OCI-LY1 (cell line): ENCODE results near the gene DBN1.
A peak's percentile ranks its signal among the peaks of the same experiment; 100 is the strongest.

Experiments
- H2AFZ ChIP-seq: fragments of 200-600 bp; sonication (generic), shearing (Covaris generic); 2 replicates; pipeline ENCODE4 v1.6.0; 2014; ENCODE audit warnings: antibody characterized with exemption, mild to moderate bottlenecking, low read length
- H3F3A ChIP-seq: fragments of 200-600 bp; sonication (generic), shearing (Covaris generic); 2 replicates; pipeline ENCODE4 v1.6.0; 2014; ENCODE audit warnings: mild to moderate bottlenecking, antibody characterized with exemption, low read length, moderate library complexity; ENCODE audit not compliant: insufficient read depth
- H3K27ac ChIP-seq: fragments of 200-600 bp; sonication (generic); 2 replicates; pipeline ENCODE4 v1.5.1; 2014; ENCODE audit warnings: low read length, mixed run types, mild to moderate bottlenecking, low read depth; ENCODE audit not compliant: poor library complexity, severe bottlenecking
- H3K27me3 ChIP-seq: fragments of 200-600 bp; sonication (generic); 2 replicates; pipeline ENCODE4 v1.6.0; 2014; ENCODE audit warnings: antibody characterized with exemption, mild to moderate bottlenecking, low read length, moderate library complexity; ENCODE audit not compliant: insufficient read depth
- H3K36me3 ChIP-seq: fragments of 200-600 bp; sonication (generic); 2 replicates; pipeline ENCODE4 v1.6.1; 2014; ENCODE audit warnings: mild to moderate bottlenecking, antibody characterized with exemption, low read length, moderate library complexity, mixed read lengths; ENCODE audit not compliant: insufficient read depth
- H3K4me1 ChIP-seq: fragments of 200-600 bp; sonication (generic); 2 replicates; pipeline ENCODE4 v1.5.1; 2014; ENCODE audit warnings: mild to moderate bottlenecking, low read length, moderate library complexity; ENCODE audit not compliant: insufficient read depth, severe bottlenecking
- H3K4me2 ChIP-seq: fragments of 200-600 bp; sonication (generic), shearing (Covaris generic); 2 replicates; pipeline ENCODE4 v1.6.1; 2014; ENCODE audit warnings: low read length
- H3K4me3 ChIP-seq: fragments of 200-600 bp; sonication (generic); 2 replicates; pipeline ENCODE4 v1.5.1; 2014; ENCODE audit warnings: low read length, low read depth, mild to moderate bottlenecking, mixed read lengths; ENCODE audit not compliant: poor library complexity, severe bottlenecking
- H3K79me2 ChIP-seq: fragments of 200-600 bp; shearing (Covaris generic); 2 replicates; pipeline ENCODE4 v1.6.1; 2016; ENCODE audit warnings: mixed run types, low read length, mixed read lengths; ENCODE audit not compliant: insufficient read depth
- H3K9ac ChIP-seq: fragments of 200-600 bp; sonication (generic), shearing (Covaris generic); 2 replicates; pipeline ENCODE4 v1.6.1; 2014; ENCODE audit warnings: mild to moderate bottlenecking, low read length, mixed read lengths
- H3K9me2 ChIP-seq: fragments of 200-600 bp; sonication (generic), shearing (Covaris generic); 2 replicates; pipeline ENCODE4 v1.6.1; 2014; ENCODE audit warnings: low read depth, mild to moderate bottlenecking, low read length, mixed read lengths
- H3K9me3 ChIP-seq: fragments of 200-600 bp; shearing (Covaris generic); 2 replicates; pipeline ENCODE4 v1.6.1; 2014; ENCODE audit warnings: low read length, mixed read lengths
- H4K20me1 ChIP-seq: fragments of 200-600 bp; sonication (generic), shearing (Covaris generic); 2 replicates; pipeline ENCODE4 v1.6.0; 2016; ENCODE audit warnings: mild to moderate bottlenecking, low read length; ENCODE audit not compliant: insufficient read depth
- CTCF ChIP-seq: fragments of 200-600 bp; sonication (generic), shearing (Covaris generic); IDR thresholded peaks from 2 replicates; pipeline ENCODE4 v1.5.1; 2017; ENCODE audit warnings: mild to moderate bottlenecking, antibody characterized with exemption, low read length, moderate library complexity, mixed read lengths
- EZH2 ChIP-seq: fragments of 200-600 bp; sonication (generic), shearing (Covaris generic); IDR thresholded peaks from 2 replicates; pipeline ENCODE4 v1.8.0; 2017; ENCODE audit warnings: borderline replicate concordance, mixed run types, mild to moderate bottlenecking, antibody characterized with exemption, low read length, moderate library complexity, mixed read lengths

The DBN1 gene

GRCh38 chr5:177502886-177503285 is 29.5 kb upstream of the DBN1 start:
- H3K27ac ChIP-seq = peak overlapping the region; percentile 81

GRCh38 chr5:177501874-177502678 is 28.6 kb upstream of the DBN1 start:
- H3K36me3 ChIP-seq = peaks cover 36% of the 10 kb centered on the region
- H2AFZ ChIP-seq = no peak overlapping the region
- peak overlapping the region; percentile 81 for H3K27ac ChIP-seq
- peak overlapping the region; percentile 37 for H3K9ac ChIP-seq
- H3F3A ChIP-seq = peaks cover 7% of the 10 kb centered on the region; the same call in 1 of the 2 replicates
- H3K4me3 ChIP-seq = no peak overlapping the region
- peak overlapping the region; percentile 5 for H3K4me2 ChIP-seq
- H3K9me2 ChIP-seq = no peaks in the 10 kb centered on the region
- H3K79me2 ChIP-seq = no peaks in the 10 kb centered on the region
- H4K20me1 ChIP-seq = no peaks in the 10 kb centered on the region
- peaks cover 49% of the 10 kb centered on the region for H3K4me1 ChIP-seq
- H3K27me3 ChIP-seq = no peaks in the 10 kb centered on the region
- TF ChIP-seq CTCF (no peak), EZH2 (no peak)
- no peaks in the 10 kb centered on the region for H3K9me3 ChIP-seq

More at GRCh38 chr5:177502886-177503285, 29.5 kb upstream of the DBN1 start:
- Histone ChIP-seq H2AFZ (no peak overlapping the region), H3K4me2 (peak overlapping the region; percentile 5; the same call in 1 of the 2 replicates), H3F3A (peaks cover 7% of the 10 kb centered on the region; the same call in 1 of the 2 replicates), H3K4me1 (peaks cover 57% of the 10 kb centered on the region), H3K36me3 (peaks cover 44% of the 10 kb centered on the region), H3K4me3 (no peak overlapping the region), H3K79me2 (no peaks in the 10 kb centered on the region), H3K9me2 (no peaks in the 10 kb centered on the region), H3K9me3 (no peaks in the 10 kb centered on the region), H3K9ac (peak overlapping the region; percentile 37; the same call in 1 of the 2 replicates), H4K20me1 (no peaks in the 10 kb centered on the region), H3K27me3 (no peaks in the 10 kb centered on the region)
- TF ChIP-seq CTCF = no peak
- no peak for TF ChIP-seq EZH2

GRCh38 chr5:177500685-177501522 is 27.5 kb upstream of the DBN1 start:
- peaks cover 53% of the 10 kb centered on the region for H3K4me1 ChIP-seq
- no peaks in the 10 kb centered on the region for H3K27me3 ChIP-seq
- H3K4me2 ChIP-seq = no peak overlapping the region
- H3K27ac ChIP-seq = peak overlapping the region; percentile 81
- H3K9ac ChIP-seq = no peak overlapping the region; the same call in 1 of the 2 replicates
- TF ChIP-seq EZH2 = no peak
- peak; percentile 97 for TF ChIP-seq CTCF
- H3F3A ChIP-seq = peaks cover 7% of the 10 kb centered on the region; the same call in 1 of the 2 replicates
- H3K9me2 ChIP-seq = no peaks in the 10 kb centered on the region
- H3K36me3 ChIP-seq = peaks cover 31% of the 10 kb centered on the region
- H3K79me2 ChIP-seq = no peaks in the 10 kb centered on the region
- H3K4me3 ChIP-seq = no peak overlapping the region
- H4K20me1 ChIP-seq = no peaks in the 10 kb centered on the region
- no peak overlapping the region for H2AFZ ChIP-seq
- no peaks in the 10 kb centered on the region for H3K9me3 ChIP-seq
